GM18526 (cell line): ENCODE data around the gene LSM7.

Source experiments
- POLR2A ChIP-seq: IDR thresholded peaks from 3 replicates; pipeline ENCODE4 v1.6.1; 2011; ENCODE audit not compliant: insufficient read length; ENCODE audit errors: extremely low read depth

LSM7 gene

DNA sequence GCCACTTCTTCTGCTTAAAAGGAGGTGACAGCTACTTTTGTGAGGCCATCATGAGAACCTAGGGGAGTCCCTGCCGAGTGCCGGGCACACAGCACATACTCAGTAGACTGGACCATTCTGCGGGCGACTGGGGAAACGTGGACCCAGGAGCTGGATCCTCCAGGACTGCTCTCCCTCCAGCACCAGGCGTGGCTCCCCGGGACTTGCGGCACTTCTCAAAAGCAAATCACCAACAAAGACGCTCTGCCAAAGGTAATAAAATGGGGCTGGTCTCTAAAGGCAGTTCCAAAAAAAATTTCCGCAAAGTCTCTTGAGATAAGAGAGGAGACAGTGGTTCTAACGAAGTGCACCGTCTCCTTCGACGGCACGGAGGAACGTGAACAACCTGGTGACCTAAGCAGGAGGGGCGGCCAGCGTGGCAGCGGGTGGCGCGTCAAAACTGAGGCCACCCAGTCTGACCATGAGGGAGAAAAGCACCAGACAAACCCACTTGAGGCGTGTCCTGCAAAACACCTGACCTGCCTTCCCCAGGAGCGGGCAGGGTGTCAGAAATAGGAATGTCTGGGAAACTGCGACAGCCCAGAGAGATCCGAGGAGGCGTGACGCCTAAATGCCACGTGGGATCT is 30.3 kb upstream of the LSM7 start:
- no peak for TF ChIP-seq POLR2A

DNA sequence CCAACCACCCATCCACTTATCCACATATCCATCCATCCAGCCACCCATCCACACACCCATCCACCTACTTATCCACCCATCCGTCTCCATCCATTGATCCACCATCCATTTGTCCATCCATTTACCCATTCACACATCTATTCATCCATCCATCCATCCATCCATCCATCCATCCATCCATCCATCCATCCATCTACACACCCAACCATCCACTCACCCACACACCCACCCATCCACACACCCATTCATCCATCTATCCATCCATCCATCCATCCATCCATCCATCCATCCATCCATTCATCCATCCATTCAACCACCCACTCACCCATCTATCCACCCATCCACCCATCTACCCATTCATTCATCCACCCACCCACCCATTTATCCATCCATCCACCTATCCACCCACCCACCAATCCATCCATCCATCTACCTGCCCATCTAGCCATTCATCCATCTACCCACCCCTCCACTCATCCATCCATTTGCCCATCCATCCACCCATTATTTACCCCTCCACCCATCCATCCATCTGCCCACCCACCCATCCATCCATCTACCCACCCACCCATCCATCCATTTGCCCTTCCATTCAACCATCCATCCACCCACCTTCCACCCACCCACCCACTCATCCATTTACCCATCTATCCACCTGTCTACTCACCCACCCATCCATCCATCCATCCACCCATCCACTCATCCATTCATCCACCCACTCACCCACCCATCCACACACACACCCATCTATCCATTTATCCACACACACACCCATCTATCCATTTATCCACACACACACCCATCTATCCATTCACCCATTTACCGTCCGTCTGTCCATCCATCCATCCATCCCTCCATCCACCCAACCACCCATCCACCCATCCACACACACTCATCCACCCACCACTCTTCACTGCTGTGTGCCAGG is 29.2 kb upstream of the LSM7 start:
- TF ChIP-seq POLR2A: no peak

DNA sequence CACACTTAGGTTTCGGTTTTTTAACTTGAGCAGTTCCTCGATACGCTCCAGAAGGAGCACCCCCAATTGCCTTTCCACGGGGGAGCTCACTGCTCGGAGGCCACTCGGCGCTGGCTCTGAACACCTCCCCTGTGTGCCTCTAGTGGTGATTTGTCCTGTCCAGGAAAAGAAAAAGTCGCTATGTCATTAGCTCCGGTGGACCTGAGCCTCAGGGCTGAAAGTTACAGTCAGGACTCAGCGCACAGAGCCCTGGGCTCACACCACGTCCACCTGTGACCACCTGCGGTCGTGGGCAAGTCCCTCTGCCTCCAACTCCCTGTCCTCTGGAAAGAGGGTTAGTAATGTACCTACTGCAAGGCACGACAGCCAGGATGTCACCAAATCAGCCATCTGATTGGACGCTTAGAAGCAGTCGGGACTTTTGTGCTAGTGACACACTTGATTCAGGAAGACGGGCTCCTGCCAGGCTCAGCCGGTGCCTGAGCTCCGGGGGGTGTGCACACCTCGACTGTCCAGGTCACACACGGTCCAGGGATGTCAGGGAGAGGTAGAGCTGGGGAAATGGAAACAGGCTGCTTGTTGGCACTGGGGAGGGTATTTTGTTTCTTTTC is 27.8 kb upstream of the LSM7 start:
- no peak for TF ChIP-seq POLR2A

DNA sequence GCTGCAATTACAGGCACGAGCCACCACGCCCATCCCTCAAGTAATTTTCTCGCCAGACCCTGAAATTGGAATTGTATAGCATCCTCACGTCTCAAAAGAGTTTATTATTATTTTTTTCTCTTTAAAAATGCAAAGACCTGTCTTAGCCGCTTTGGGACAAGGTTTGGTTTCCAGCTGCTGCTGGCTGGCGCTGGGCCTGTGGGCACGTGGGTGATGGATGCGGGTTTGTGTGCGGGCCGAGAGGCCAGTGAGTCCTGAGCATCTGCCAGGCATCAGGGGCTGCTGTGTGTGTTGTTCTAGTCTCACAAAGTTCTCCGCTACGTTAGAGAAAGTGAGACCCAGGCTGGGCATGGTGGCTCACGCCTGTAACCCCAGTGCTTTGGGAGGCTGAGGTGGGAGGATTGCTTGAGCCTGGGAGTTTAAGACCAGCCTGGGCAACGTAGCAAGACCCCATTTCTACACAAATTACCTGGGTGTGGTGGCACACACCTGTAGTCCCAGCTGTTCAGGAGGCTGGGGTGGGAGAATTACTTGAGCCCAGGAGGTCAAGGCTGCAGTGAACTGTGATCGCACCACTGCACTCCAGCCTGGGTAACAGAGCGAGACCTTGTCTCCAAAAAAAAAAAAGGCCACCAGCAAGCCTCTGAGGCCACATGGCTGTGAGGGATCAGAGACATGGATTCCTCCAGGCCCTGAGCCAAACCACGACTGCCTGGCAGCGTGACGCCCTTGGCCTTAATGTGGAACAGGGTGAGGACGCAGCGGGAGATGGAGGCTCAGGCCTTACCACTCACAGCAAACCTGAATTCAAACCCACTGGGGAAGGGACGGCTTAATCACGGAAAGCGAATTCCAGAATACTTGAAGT is 27.0 kb upstream of the LSM7 start:
- no peak for TF ChIP-seq POLR2A

DNA sequence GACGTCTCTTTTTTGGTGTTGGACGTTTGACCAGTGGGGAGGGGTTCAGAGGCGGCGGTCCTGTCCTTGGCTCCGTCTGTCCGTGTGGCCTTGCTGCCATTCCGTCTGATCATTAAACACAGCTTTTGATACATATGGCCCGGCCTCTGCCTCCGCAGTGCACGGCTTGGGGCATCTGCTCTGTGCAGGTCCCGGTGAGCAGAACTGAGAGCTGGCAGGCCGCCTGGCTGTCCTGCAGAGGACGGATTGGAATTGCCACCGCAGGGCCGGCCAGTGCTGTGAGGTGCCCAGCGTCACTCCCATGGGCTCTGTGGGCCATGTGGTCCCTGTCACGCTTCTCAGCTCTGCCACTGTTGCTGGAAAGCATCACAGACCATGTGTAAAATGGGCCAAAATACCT is 26.3 kb upstream of the LSM7 start:
- TF ChIP-seq POLR2A: no peak

DNA sequence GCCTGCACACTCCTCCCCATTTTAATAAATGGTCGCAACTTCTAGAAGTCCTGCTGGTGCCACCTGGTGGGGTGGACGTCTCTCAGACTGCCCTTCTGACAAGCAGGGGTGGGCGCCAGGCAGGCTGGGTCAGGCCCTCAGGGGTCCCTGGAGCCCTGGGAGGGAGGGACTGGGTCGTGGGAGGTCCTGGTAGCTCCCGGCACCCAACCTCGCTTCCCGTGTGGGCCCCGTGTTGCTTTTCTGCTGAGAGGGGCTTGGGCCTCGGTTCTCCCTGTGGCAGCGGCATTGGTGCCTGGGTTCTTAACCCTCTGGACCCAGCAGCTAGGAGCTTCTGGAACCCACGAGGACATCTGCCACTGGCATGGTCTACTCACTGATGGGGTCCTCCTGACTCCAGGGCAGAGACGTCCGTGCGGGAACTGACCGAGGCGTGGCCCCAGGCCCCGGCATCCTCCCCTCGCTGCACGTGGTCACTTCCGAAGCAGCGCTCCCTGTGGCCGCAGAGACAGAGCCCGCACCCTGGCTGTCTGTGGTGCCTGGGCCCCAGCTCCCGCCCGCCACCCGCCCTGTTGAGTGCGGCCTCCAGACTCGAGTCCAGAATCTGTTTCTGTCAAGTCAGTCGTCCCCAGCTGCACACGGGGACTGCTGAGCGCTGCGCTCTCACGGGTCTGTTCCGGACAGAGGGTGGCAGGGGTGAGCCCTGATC is 25.7 kb upstream of the LSM7 start:
- no peak for TF ChIP-seq POLR2A

DNA sequence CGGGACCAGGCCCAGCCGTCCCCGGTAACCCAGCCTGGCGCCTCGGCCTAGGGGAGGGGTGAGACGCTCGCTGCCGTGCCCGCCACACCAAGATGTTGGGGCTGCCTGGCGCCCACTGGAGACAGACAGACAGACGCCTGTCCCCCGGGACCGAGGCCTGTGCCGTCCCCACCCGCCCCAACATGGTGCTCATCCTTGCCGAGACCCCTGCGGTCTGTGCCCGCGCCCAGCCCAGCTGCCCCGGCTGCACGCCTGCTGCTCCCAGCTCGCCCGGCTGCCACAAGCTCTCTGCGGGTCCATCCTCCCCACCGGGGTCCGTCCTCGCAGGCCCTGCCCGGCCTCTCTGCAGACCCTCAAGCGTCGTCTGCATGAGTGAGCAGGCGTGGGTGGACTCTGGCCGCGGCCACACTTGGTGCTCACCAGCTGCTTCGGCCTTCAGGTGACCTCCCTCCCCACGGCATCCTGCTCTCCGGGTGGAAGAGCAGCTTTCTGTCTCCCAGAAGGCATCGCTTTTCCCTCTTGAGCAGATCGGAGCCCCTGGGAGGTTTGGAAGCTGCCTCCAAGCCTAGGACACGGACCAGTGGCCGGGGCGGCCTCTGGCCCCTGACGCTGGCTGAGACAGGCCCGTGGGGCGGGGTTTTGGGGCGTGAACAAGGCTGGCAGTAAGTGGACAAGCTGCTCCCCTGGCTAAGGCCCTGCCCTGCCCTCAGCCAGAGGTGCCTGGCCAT is 24.9 kb upstream of the LSM7 start:
- no peak for TF ChIP-seq POLR2A

DNA sequence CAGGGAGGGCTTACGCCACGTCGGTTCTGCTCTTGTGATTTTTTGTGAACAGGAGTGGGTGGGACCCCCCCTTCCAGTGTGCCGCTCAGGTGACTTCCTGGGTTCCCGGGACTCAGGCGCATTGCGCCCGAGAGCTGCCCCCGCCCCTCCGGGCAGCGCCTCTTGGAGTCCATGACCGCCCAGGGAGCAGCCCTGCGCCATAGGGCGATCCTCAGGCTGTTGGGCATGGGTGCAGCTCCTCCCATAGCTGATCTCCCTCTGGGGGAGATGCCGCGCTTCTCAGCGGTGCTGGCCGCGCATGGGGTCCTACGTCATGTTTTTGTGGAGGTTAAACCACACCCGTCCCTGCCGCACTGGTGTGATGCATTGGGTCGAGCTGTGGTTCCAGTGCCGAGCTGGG is 23.7 kb upstream of the LSM7 start:
- no peak for TF ChIP-seq POLR2A

DNA sequence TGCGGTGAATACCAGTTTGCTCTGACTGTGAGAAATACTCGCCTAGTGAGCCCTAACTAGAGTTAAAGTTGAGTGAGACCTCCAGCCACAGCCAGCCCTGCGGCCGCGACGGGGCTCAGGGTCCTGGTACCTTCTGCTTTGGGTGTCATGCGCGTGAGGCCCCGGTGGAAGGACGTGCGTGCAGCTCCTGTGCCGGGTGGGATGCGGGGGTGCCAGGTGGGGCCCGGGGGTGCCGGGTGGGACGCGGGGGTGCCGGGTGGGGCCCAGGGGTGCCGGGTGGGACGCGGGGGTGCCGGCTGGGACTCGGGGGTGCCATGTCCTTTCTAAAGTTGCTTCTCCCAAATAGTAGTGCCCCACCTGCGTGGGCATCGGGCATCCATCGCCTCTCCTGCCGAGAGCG is 23.2 kb upstream of the LSM7 start:
- no peak for TF ChIP-seq POLR2A

DNA sequence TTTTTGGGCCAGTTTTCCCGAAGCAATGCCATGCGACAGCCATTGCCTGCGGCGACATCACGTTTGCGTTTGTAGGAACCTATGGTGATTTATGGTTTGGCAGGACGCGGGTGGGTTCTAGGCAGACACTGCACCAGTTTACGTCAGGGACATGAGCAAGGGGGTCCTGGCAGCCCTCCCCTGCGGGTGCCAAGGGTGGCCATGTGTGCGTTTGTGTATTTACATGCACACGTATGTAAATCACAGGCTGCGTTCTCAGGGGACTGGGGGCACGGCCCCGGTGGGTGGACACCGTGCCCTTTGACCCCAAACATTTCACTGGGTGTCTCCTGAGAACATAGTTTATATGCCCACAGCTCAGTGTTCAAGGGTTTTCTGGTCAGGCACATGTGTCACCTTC is 22.3 kb upstream of the LSM7 start:
- TF ChIP-seq POLR2A: no peak

DNA sequence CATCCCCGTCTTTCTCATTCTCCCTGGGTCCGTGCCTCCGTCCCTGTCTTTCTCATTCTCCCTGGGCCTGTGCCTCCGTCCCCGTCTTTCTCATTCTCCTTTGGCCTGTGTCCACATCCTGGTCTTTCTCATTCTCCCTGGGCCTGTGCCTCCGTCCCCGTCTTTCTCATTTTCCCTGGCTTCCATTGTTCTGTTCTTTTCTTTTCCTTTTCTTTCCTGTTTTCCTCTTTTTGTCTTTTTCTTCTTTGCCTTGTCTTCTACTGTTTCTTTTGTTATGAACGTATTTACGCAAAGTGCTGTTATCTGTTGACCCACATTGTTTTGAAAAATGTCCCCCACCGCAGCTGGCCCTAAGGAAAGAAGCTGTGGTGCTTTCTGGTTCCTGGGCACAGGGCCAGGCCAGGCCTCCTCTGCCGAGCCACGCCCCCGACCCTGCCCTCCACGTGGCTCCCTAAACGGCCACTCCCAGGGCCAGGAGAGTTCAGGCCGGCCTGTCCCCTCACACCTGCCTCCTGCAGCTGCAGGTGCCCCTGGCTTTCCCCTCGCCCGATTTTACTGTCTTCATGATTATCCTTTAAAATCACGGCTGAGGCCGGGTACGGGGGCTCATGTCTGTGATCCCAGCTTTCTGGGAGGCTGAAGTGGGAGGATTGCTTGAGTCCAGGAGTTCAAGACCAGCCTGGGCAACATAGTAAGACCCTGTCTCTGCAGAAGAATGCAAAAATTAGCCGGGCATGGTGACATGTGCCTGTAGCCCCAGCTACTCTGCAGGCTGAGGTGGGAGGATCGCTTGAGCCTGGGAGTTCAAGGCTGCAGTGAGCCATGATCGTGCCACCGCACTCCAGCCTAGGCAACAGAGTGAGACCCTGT is 17.6 kb upstream of the LSM7 start:
- TF ChIP-seq POLR2A: no peak

DNA sequence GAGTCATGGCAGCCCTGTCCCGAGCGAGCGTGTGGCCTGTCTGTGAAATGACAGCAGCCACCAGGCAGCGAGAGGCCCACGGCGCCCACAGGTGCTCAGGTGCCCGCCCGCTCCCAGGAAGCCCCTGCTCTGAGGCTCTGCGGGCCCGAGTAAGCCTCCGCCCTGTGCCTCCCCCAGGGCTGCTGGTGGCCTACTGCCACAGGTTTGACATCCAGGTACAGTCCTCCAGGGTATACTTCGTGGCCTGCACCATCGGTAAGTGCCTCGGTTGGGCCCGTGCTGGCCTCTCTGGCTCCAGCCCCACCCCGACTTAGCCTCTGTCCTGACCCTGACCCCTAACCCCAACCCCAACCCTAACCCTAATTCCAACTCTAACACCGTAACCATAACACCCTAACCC is 16.7 kb upstream of the LSM7 start:
- no peak for TF ChIP-seq POLR2A

DNA sequence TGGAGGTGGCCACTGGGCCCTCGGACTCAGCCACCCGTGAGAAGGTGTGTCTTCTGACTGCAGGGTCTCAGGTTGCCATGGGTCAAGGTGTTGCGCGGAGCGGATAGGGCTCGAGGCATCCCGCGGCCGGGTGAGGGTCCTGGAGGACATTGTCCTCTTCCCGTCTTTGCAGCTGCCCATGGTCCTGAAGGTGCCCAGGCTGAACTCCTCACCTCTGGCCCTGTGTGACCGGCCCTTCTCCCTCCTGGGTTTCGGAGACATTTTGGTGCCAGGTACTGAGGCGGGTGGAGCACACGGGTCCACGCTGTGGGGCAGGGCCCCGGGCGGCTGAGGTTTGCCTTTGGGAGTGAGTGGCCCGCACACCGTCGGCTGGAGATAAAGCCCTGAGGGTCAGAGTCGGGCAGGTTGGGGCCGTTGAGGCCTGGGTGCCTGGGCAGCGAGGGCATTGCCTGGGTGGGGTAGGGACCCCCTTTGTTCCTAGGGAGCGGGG is 16.0 kb upstream of the LSM7 start:
- TF ChIP-seq POLR2A: no peak
